GM23338 (cell line): ENCODE results near the gene CHRM5. TPM values are rescaled to one million over a fixed set of nuclear protein-coding genes. Genes with fewer than 3 reads are reported as not detected.

Experiments used
- ATAC-seq: fragments of 200-7000 bp; cut with Tn5 transposase; 3 replicates; pipeline ENCODE4 v1.9.1; 2020
- DNase-seq: peaks from one replicate; pipeline ENCODE4 v3.0.0-alpha.2; 2015; ENCODE audit warnings: low spot score
- H2AFZ ChIP-seq: fragments of 200-600 bp; sonication (generic); 2 replicates; pipeline ENCODE4 v1.8.0; 2016; ENCODE audit warnings: antibody characterized with exemption, mild to moderate bottlenecking, moderate library complexity
- H3F3A ChIP-seq: fragments of 200-600 bp; sonication (generic); replicated peaks from 2 replicates; pipeline ENCODE4 v1.8.0; 2017; ENCODE audit warnings: antibody characterized with exemption, mixed run types, low read depth
- H3K27ac ChIP-seq: fragments of 200-600 bp; sonication (generic); 2 replicates; pipeline ENCODE4 v1.6.1; 2016; ENCODE audit warnings: low read depth
- H3K27me3 ChIP-seq: fragments of 200-600 bp; sonication (generic); 2 replicates; pipeline ENCODE4 v1.8.0; 2016; ENCODE audit warnings: mild to moderate bottlenecking, mixed run types, moderate library complexity; ENCODE audit not compliant: insufficient read depth
- H3K36me3 ChIP-seq: fragments of 200-600 bp; sonication (generic); 2 replicates; pipeline ENCODE4 v1.8.0; 2016; ENCODE audit warnings: mild to moderate bottlenecking; ENCODE audit not compliant: insufficient read depth
- H3K4me1 ChIP-seq: fragments of 200-600 bp; sonication (generic); 2 replicates; pipeline ENCODE4 v1.8.0; 2016; ENCODE audit warnings: mild to moderate bottlenecking, moderate library complexity; ENCODE audit not compliant: insufficient read depth
- H3K4me2 ChIP-seq: fragments of 200-600 bp; sonication (generic); 2 replicates; pipeline ENCODE4 v1.7.1; 2017; ENCODE audit warnings: mixed run types
- H3K4me3 ChIP-seq: fragments of 200-600 bp; sonication (generic); 2 replicates; pipeline ENCODE4 v1.6.1; 2016; ENCODE audit warnings: mixed run types
- H3K79me2 ChIP-seq: fragments of 200-600 bp; sonication (generic); replicated peaks from 2 replicates; pipeline ENCODE4 v1.8.0; 2017; ENCODE audit warnings: mild to moderate bottlenecking; ENCODE audit not compliant: insufficient read depth
- H3K9me2 ChIP-seq: fragments of 200-600 bp; sonication (generic); 2 replicates; pipeline ENCODE4 v1.8.0; 2017; ENCODE audit not compliant: insufficient read depth
- H4K20me1 ChIP-seq: fragments of 200-600 bp; sonication (generic); replicated peaks from 2 replicates; pipeline ENCODE4 v1.8.0; 2017; ENCODE audit warnings: mild to moderate bottlenecking; ENCODE audit not compliant: insufficient read depth
- H3K27ac Mint-ChIP-seq: 2 replicates; pipeline ENCODE4 v1.8.0; 2020; ENCODE audit warnings: inconsistent platforms, mild to moderate bottlenecking, moderate library complexity, mixed read lengths
- H3K27me3 Mint-ChIP-seq: 3 replicates; pipeline ENCODE4 v1.8.0; 2022; ENCODE audit warnings: low read depth, mild to moderate bottlenecking, moderate library complexity, mixed read lengths, inconsistent platforms; ENCODE audit not compliant: insufficient read depth, poor library complexity
- H3K36me3 Mint-ChIP-seq: 3 replicates; pipeline ENCODE4 v1.8.0; 2021; ENCODE audit warnings: low read depth, mild to moderate bottlenecking, inconsistent platforms, moderate library complexity, mixed read lengths
- H3K4me1 Mint-ChIP-seq: 3 replicates; pipeline ENCODE4 v1.8.0; 2020; ENCODE audit warnings: mild to moderate bottlenecking, inconsistent platforms, mixed read lengths
- H3K4me3 Mint-ChIP-seq: 3 replicates; pipeline ENCODE4 v1.8.0; 2021; ENCODE audit warnings: moderate library complexity, mild to moderate bottlenecking, inconsistent platforms, mixed read lengths
- H3K9me3 Mint-ChIP-seq: 3 replicates; pipeline ENCODE4 v1.8.0; 2020; ENCODE audit warnings: moderate library complexity, mild to moderate bottlenecking, inconsistent platforms, mixed read lengths
- CREB1 ChIP-seq: fragments of 250-450 bp; sonication (Bioruptor Pico); IDR thresholded peaks from 2 replicates; pipeline ENCODE4 v1.5.0; 2020; ENCODE audit warnings: low read depth, mild to moderate bottlenecking, moderate library complexity
- EZH2 ChIP-seq: fragments of 200-600 bp; sonication (generic); IDR thresholded peaks from one replicate; pipeline ENCODE4 v1.8.0; 2017; ENCODE audit warnings: antibody characterized with exemption, mild to moderate bottlenecking, low read depth; ENCODE audit not compliant: unreplicated experiment
- EZH2phosphoT487 ChIP-seq: fragments of 200-600 bp; sonication (generic); IDR thresholded peaks from one replicate; pipeline ENCODE4 v1.8.1; 2018; ENCODE audit warnings: antibody characterized with exemption; ENCODE audit not compliant: unreplicated experiment
- JUNB ChIP-seq: IDR thresholded peaks from one replicate; pipeline ENCODE4 v1.6.1; 2016; ENCODE audit warnings: antibody characterized with exemption; ENCODE audit not compliant: unreplicated experiment
- NANOG ChIP-seq: IDR thresholded peaks from 2 replicates; pipeline ENCODE4 v1.6.1; 2016; ENCODE audit warnings: antibody characterized with exemption, borderline replicate concordance
- POLR2AphosphoS5 ChIP-seq: IDR thresholded peaks from 2 replicates; pipeline ENCODE4 v1.6.1; 2016; ENCODE audit warnings: antibody characterized with exemption, low read depth
- STAT1 ChIP-seq: IDR thresholded peaks from one replicate; pipeline ENCODE4 v1.6.1; 2016; ENCODE audit warnings: antibody characterized with exemption; ENCODE audit not compliant: unreplicated experiment
- ZNF114 ChIP-seq: fragments of 250-450 bp; sonication (Bioruptor Pico); IDR thresholded peaks from 2 replicates; pipeline ENCODE4 v1.5.0; 2020; ENCODE audit warnings: mild to moderate bottlenecking, moderate library complexity
- ZNF331 ChIP-seq: fragments of 250-450 bp; sonication (Bioruptor Pico); IDR thresholded peaks from 2 replicates; pipeline ENCODE4 v1.5.0; 2020; ENCODE audit warnings: low read depth, mild to moderate bottlenecking, moderate library complexity
- polyA plus RNA-seq: library from polyadenylated mRNA; unstranded; fragments of >200 nt; fragmentation: Nextera tagmentation; extraction: Ambion mirVana; gene quantifications from 2 replicates; pipeline ENCODE4 v1.2.1, GENCODE V29; 2016
- total RNA-seq: library from RNA; depleted of rRNA; stranded (reverse); fragments of >200 nt; shearing (Covaris generic); gene quantifications from 2 replicates; pipeline ENCODE4 v1.2.3, GENCODE V29; 2014
- TF ChIP-seq, protein P1 (sequence below), 2 experiments: fragments of 200-600 bp in 1 of 2; sonication (generic) in 1 of 2; conservative IDR thresholded peaks; 2 replicates each; pipeline versions ENCODE4 v1.5.1 to v1.6.1; 2016 to 2017; ENCODE audit warnings: antibody characterized with exemption in 2 of 2, low read depth in 2 of 2, mild to moderate bottlenecking in 2 of 2, moderate library complexity in 1 of 2
- TF ChIP-seq, protein P2 (sequence below): IDR thresholded peaks from one replicate; pipeline ENCODE4 v1.6.1; 2018; ENCODE audit warnings: antibody characterized with exemption; ENCODE audit not compliant: unreplicated experiment
- TF ChIP-seq, protein P3 (sequence below): IDR thresholded peaks from 2 replicates; pipeline ENCODE4 v1.6.1; 2016; ENCODE audit warnings: antibody characterized with exemption
- TF ChIP-seq, protein P4 (sequence below): fragments of 250-450 bp; sonication (Bioruptor Pico); IDR thresholded peaks from 2 replicates; pipeline ENCODE4 v1.5.0; 2020; ENCODE audit warnings: mild to moderate bottlenecking, moderate library complexity

CHRM5 gene
- total and polyA plus RNA-seq, 2 experiments from 2014 or later: not detected

DNA sequence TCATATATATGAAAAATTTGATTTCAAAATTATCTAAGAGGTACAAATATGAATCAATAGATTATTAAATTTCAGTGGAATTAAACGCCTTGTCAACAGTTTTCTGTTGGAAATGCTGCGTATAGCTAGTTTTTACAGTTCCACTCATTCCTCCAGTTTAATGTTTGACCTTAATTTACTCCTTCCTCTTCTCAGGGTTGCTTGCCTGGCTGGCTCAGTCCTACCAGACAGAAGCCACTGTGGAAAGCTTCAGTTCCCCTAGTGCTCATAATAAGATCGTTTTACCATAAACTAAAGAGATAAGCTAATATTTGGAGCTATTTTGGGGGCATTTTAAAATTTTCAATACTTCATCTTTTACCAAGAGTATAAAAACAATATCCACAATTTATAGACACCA, 110.6 kb downstream of the CHRM5 start:
- no peaks in the 10 kb centered on the region for H4K20me1 ChIP-seq
- no peaks in the 10 kb centered on the region for H3K9me2 ChIP-seq
- H2AFZ ChIP-seq: no peak overlapping the region
- H3K4me1 ChIP-seq: no peaks in the 10 kb centered on the region
- H3F3A ChIP-seq: no peaks in the 10 kb centered on the region
- no peak for ATAC-seq
- no peaks in the 10 kb centered on the region for H3K27me3 ChIP-seq
- H3K4me3 Mint-ChIP-seq: no peak overlapping the region
- H3K9me3 Mint-ChIP-seq: no peaks in the 10 kb centered on the region
- no peak overlapping the region for H3K4me3 ChIP-seq
- no peaks in the 10 kb centered on the region for H3K79me2 ChIP-seq
- TF ChIP-seq, protein P1, sequence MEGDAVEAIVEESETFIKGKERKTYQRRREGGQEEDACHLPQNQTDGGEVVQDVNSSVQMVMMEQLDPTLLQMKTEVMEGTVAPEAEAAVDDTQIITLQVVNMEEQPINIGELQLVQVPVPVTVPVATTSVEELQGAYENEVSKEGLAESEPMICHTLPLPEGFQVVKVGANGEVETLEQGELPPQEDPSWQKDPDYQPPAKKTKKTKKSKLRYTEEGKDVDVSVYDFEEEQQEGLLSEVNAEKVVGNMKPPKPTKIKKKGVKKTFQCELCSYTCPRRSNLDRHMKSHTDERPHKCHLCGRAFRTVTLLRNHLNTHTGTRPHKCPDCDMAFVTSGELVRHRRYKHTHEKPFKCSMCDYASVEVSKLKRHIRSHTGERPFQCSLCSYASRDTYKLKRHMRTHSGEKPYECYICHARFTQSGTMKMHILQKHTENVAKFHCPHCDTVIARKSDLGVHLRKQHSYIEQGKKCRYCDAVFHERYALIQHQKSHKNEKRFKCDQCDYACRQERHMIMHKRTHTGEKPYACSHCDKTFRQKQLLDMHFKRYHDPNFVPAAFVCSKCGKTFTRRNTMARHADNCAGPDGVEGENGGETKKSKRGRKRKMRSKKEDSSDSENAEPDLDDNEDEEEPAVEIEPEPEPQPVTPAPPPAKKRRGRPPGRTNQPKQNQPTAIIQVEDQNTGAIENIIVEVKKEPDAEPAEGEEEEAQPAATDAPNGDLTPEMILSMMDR (conservative IDR thresholded peaks at IDR 0.05; ENCODE audit: low read depth in 2 of 2): no peak
- no peak for TF ChIP-seq ZNF331 (CRISPR knock-in tag)
- no peak for TF ChIP-seq POLR2AphosphoS5
- no peak for TF ChIP-seq STAT1
- no peak for TF ChIP-seq EZH2phosphoT487
- no peak for TF ChIP-seq CREB1 (CRISPR knock-in tag)
- TF ChIP-seq JUNB: no peak
- TF ChIP-seq, protein P2, sequence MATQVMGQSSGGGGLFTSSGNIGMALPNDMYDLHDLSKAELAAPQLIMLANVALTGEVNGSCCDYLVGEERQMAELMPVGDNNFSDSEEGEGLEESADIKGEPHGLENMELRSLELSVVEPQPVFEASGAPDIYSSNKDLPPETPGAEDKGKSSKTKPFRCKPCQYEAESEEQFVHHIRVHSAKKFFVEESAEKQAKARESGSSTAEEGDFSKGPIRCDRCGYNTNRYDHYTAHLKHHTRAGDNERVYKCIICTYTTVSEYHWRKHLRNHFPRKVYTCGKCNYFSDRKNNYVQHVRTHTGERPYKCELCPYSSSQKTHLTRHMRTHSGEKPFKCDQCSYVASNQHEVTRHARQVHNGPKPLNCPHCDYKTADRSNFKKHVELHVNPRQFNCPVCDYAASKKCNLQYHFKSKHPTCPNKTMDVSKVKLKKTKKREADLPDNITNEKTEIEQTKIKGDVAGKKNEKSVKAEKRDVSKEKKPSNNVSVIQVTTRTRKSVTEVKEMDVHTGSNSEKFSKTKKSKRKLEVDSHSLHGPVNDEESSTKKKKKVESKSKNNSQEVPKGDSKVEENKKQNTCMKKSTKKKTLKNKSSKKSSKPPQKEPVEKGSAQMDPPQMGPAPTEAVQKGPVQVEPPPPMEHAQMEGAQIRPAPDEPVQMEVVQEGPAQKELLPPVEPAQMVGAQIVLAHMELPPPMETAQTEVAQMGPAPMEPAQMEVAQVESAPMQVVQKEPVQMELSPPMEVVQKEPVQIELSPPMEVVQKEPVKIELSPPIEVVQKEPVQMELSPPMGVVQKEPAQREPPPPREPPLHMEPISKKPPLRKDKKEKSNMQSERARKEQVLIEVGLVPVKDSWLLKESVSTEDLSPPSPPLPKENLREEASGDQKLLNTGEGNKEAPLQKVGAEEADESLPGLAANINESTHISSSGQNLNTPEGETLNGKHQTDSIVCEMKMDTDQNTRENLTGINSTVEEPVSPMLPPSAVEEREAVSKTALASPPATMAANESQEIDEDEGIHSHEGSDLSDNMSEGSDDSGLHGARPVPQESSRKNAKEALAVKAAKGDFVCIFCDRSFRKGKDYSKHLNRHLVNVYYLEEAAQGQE: no peak
- no peak for TF ChIP-seq NANOG
- TF ChIP-seq, protein P3, sequence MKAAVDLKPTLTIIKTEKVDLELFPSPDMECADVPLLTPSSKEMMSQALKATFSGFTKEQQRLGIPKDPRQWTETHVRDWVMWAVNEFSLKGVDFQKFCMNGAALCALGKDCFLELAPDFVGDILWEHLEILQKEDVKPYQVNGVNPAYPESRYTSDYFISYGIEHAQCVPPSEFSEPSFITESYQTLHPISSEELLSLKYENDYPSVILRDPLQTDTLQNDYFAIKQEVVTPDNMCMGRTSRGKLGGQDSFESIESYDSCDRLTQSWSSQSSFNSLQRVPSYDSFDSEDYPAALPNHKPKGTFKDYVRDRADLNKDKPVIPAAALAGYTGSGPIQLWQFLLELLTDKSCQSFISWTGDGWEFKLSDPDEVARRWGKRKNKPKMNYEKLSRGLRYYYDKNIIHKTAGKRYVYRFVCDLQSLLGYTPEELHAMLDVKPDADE: no peak
- TF ChIP-seq ZNF114 (CRISPR knock-in tag): no peak
- TF ChIP-seq, protein P4, sequence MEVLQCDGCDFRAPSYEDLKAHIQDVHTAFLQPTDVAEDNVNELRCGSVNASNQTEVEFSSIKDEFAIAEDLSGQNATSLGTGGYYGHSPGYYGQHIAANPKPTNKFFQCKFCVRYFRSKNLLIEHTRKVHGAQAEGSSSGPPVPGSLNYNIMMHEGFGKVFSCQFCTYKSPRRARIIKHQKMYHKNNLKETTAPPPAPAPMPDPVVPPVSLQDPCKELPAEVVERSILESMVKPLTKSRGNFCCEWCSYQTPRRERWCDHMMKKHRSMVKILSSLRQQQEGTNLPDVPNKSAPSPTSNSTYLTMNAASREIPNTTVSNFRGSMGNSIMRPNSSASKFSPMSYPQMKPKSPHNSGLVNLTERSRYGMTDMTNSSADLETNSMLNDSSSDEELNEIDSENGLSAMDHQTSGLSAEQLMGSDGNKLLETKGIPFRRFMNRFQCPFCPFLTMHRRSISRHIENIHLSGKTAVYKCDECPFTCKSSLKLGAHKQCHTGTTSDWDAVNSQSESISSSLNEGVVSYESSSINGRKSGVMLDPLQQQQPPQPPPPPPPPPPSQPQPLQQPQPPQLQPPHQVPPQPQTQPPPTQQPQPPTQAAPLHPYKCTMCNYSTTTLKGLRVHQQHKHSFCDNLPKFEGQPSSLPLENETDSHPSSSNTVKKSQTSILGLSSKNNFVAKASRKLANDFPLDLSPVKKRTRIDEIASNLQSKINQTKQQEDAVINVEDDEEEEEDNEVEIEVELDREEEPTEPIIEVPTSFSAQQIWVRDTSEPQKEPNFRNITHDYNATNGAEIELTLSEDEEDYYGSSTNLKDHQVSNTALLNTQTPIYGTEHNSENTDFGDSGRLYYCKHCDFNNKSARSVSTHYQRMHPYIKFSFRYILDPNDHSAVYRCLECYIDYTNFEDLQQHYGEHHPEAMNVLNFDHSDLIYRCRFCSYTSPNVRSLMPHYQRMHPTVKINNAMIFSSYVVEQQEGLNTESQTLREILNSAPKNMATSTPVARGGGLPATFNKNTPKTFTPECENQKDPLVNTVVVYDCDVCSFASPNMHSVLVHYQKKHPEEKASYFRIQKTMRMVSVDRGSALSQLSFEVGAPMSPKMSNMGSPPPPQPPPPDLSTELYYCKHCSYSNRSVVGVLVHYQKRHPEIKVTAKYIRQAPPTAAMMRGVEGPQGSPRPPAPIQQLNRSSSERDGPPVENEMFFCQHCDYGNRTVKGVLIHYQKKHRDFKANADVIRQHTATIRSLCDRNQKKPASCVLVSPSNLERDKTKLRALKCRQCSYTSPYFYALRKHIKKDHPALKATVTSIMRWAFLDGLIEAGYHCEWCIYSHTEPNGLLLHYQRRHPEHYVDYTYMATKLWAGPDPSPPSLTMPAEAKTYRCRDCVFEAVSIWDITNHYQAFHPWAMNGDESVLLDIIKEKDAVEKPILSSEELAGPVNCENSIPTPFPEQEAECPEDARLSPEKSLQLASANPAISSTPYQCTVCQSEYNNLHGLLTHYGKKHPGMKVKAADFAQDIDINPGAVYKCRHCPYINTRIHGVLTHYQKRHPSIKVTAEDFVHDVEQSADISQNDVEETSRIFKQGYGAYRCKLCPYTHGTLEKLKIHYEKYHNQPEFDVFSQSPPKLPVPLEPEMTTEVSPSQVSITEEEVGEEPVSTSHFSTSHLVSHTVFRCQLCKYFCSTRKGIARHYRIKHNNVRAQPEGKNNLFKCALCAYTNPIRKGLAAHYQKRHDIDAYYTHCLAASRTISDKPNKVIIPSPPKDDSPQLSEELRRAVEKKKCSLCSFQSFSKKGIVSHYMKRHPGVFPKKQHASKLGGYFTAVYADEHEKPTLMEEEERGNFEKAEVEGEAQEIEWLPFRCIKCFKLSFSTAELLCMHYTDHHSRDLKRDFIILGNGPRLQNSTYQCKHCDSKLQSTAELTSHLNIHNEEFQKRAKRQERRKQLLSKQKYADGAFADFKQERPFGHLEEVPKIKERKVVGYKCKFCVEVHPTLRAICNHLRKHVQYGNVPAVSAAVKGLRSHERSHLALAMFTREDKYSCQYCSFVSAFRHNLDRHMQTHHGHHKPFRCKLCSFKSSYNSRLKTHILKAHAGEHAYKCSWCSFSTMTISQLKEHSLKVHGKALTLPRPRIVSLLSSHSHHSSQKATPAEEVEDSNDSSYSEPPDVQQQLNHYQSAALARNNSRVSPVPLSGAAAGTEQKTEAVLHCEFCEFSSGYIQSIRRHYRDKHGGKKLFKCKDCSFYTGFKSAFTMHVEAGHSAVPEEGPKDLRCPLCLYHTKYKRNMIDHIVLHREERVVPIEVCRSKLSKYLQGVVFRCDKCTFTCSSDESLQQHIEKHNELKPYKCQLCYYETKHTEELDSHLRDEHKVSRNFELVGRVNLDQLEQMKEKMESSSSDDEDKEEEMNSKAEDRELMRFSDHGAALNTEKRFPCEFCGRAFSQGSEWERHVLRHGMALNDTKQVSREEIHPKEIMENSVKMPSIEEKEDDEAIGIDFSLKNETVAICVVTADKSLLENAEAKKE (CRISPR knock-in tag): no peak
- no peak for TF ChIP-seq EZH2
- no peaks in the 10 kb centered on the region for H3K4me1 Mint-ChIP-seq
- H3K27ac ChIP-seq: no peak overlapping the region
- 0 out of 2 replicates have a peak, but pooled peaks cover 4% of the 10 kb centered on the region for H3K36me3 ChIP-seq
- DNase-seq: no peak
- H3K36me3 Mint-ChIP-seq: peaks cover 4% of the 10 kb centered on the region; the same call in 1 of the 3 replicates
- peaks cover 4% of the 10 kb centered on the region for H3K27me3 Mint-ChIP-seq
- H3K27ac Mint-ChIP-seq: no peak overlapping the region
- no peak overlapping the region for H3K4me2 ChIP-seq
